ENCODE measurements around the gene FRMD4A. TPM values are rescaled to one million over a fixed set of nuclear protein-coding genes. Genes with fewer than 3 reads are reported as not detected.

FRMD4A gene
- total RNA-seq, 1 experiment from 2014 or later, result 19.6 TPM

GRCh38 chr10:14116021-14116420 lies 214.7 kb downstream of the FRMD4A start:
- no peak overlapping the region for H4K91ac ChIP-seq (ENCODE audit: insufficient read length, low read depth, low read length)
- H3K9me3 Mint-ChIP-seq, result no peaks in the 10 kb centered on the region

More at GRCh38 chr10:14116021-14116420, 214.7 kb downstream of the FRMD4A start:
- Mint-ChIP-seq H3K27me3 (ENCODE audit: low read depth) (no peaks in the 10 kb centered on the region), H3K27ac (no peak overlapping the region), H3K36me3 (ENCODE audit: insufficient read depth in 1 of 3, low read depth in 3 of 3) (no peaks in the 10 kb centered on the region; a peak in 1 of 7 replicates), H3K4me3 (no peak overlapping the region), H3K4me1 (peaks cover 7 to 10% of the 10 kb centered on the region in 2 experiments)
- no peak for DNase-seq
- Histone ChIP-seq H3K27me3 (ENCODE audit: insufficient read depth, low read length) (no peaks in the 10 kb centered on the region), H3K4ac (ENCODE audit: low read depth, low read length) (no peak overlapping the region), H2AK5ac (ENCODE audit: insufficient read length, low read length) (no peak overlapping the region), H4K20me1 (ENCODE audit: control insufficient read depth, insufficient read depth, insufficient read length) (no peaks in the 10 kb centered on the region), H3K18ac (ENCODE audit: insufficient read length, low read depth, low read length) (no peak overlapping the region), H3K4me2 (ENCODE audit: insufficient read depth, insufficient read length, low read length) (no peak overlapping the region), H3K14ac (ENCODE audit: insufficient read depth, low read length) (no peak overlapping the region), H3K9ac (ENCODE audit: extremely low read depth, insufficient read length, low read length) (no peak overlapping the region), H3K27ac (ENCODE audit: insufficient read length, low read depth, low read length) (no peak overlapping the region), H3K56ac (ENCODE audit: insufficient read length, low read depth, low read length) (no peak overlapping the region), H3K23me2 (ENCODE audit: insufficient read length, low read depth, low read length, poor library complexity, severe bottlenecking) (no peaks in the 10 kb centered on the region), H2BK5ac (ENCODE audit: insufficient read length, low read length) (no peak overlapping the region), H3K4me1 (ENCODE audit: insufficient read depth, low read length) (peaks cover 4% of the 10 kb centered on the region; the same call in 1 of the 2 replicates), H2AFZ (ENCODE audit: low read length) (no peak overlapping the region), H3T11ph (ENCODE audit: low read length) (no peak overlapping the region), H2BK120ac (ENCODE audit: low read depth, low read length, poor library complexity, severe bottlenecking) (no peak overlapping the region), H3K79me2 (ENCODE audit: insufficient read depth, low read length) (no peaks in the 10 kb centered on the region), H4K5ac (ENCODE audit: insufficient read length, low read depth, low read length) (no peak overlapping the region), H2BK20ac (ENCODE audit: low read depth, low read length, poor library complexity, severe bottlenecking) (no peak overlapping the region), H3K79me1 (ENCODE audit: insufficient read depth, low read depth, low read length, poor library complexity, severe bottlenecking) (no peaks in the 10 kb centered on the region), H2BK15ac (ENCODE audit: low read depth, low read length) (no peak overlapping the region), H3K9me3 (ENCODE audit: control insufficient read depth, low read depth, low read length) (no peaks in the 10 kb centered on the region), H4K8ac (replicated peaks; ENCODE audit: insufficient read length, low read depth, low read length) (no peak overlapping the region), H2BK12ac (ENCODE audit: insufficient read length, low read depth, low read length) (no peak overlapping the region), H3K23ac (ENCODE audit: insufficient read length, low read depth, low read length) (no peak overlapping the region)
- no peak for TF ChIP-seq CTCF (conservative IDR thresholded peaks at IDR 0.05)
- WGBS (ENCODE audit: extremely low coverage, insufficient read length, low lambda C conversion rate), result no CpG with 5 or more reads among the region's 8 CpGs

All from H9 (cell line).